HG02763 (cell line): ENCODE data around the gene ACADVL.

Experiments
- ATAC-seq: cut with Tn5 transposase; IDR thresholded peaks from one replicate; pipeline ENCODE4 v1.9.1; 2021; ENCODE audit warnings: mild to moderate bottlenecking, moderate library complexity; ENCODE audit not compliant: unreplicated experiment

The ACADVL gene

GRCh38 chr17:7191069-7191468 lies 28.7 kb upstream of the ACADVL start:
- no peak for ATAC-seq

- no peak for ATAC-seq
Measured at GRCh38 chr17:7191571-7192270, 28.0 kb upstream of the ACADVL start.

GRCh38 chr17:7192271-7192937 lies 27.3 kb upstream of the ACADVL start:
- ATAC-seq = no peak

- ATAC-seq = no peak
Measured at GRCh38 chr17:7195971-7196370, 23.8 kb upstream of the ACADVL start.

- no peak for ATAC-seq
Measured at GRCh38 chr17:7196651-7197401, 22.9 kb upstream of the ACADVL start.

GRCh38 chr17:7203391-7203790 lies 16.3 kb upstream of the ACADVL start:
- no peak for ATAC-seq

- no peak for ATAC-seq
Measured at GRCh38 chr17:7204336-7204735, 15.4 kb upstream of the ACADVL start.

GRCh38 chr17:7204828-7205461 lies 14.8 kb upstream of the ACADVL start:
- peak; percentile 77 for ATAC-seq

GRCh38 chr17:7205561-7205960 lies 14.2 kb upstream of the ACADVL start:
- no peak for ATAC-seq

- no peak for ATAC-seq
Measured at GRCh38 chr17:7207120-7208001, 12.4 kb upstream of the ACADVL start.

GRCh38 chr17:7208027-7208571 lies 11.6 kb upstream of the ACADVL start:
- no peak for ATAC-seq

- no peak for ATAC-seq
Measured at GRCh38 chr17:7208754-7209460, 10.8 kb upstream of the ACADVL start.

- no peak for ATAC-seq
Measured at GRCh38 chr17:7211491-7212273, 8.1 kb upstream of the ACADVL start.

GRCh38 chr17:7213895-7214299 lies 5.8 kb upstream of the ACADVL start:
- ATAC-seq = no peak

- ATAC-seq = peak; percentile 81
Measured at GRCh38 chr17:7214300-7215135, 5.2 kb upstream of the ACADVL start.

GRCh38 chr17:7215136-7215638 lies 4.6 kb upstream of the ACADVL start:
- ATAC-seq = no peak

GRCh38 chr17:7215652-7216180 lies 4.0 kb upstream of the ACADVL start:
- no peak for ATAC-seq
